AG04449 (cell line): Measurements from ENCODE around the gene SEPTIN10.
"Not testable (repeated sequence)": the region's sequence is repeated elsewhere in the genome, so short reads cannot be mapped to it uniquely, and the experiment has no call there.

Experiments used
- CTCF ChIA-PET: fragments of 350-600 bp; formaldehyde crosslinking; extraction: SDS; loops from one replicate; lab custom pipeline; 2021; ENCODE audit warnings: antibody characterized with exemption; lab: Yijun Ruan, JAX
- POLR2A ChIA-PET: fragments of 400-600, 350-600 bp; formaldehyde crosslinking; extraction: SDS; loops from one replicate; lab custom pipeline; 2020; ENCODE audit warnings: antibody characterized with exemption, inconsistent platforms; lab: Yijun Ruan, JAX
- DNase-seq: peaks from one replicate; pipeline ENCODE4 v3.0.0-alpha.2; 2010; ENCODE audit warnings: low read depth, low spot score
- H3K4me3 ChIP-seq: 2 replicates; pipeline ENCODE4 v1.5.1; 2011; ENCODE audit warnings: low read depth, mild to moderate bottlenecking, control low read depth, low read length
- TF ChIP-seq, protein P1 (sequence below): IDR thresholded peaks from one replicate; pipeline ENCODE4 v1.5.1; 2011; ENCODE audit warnings: mild to moderate bottlenecking, moderate library complexity, low read length, control low read depth, inconsistent platforms; ENCODE audit not compliant: insufficient read depth; ENCODE audit errors: missing control alignments

SEPTIN10 gene

DNA sequence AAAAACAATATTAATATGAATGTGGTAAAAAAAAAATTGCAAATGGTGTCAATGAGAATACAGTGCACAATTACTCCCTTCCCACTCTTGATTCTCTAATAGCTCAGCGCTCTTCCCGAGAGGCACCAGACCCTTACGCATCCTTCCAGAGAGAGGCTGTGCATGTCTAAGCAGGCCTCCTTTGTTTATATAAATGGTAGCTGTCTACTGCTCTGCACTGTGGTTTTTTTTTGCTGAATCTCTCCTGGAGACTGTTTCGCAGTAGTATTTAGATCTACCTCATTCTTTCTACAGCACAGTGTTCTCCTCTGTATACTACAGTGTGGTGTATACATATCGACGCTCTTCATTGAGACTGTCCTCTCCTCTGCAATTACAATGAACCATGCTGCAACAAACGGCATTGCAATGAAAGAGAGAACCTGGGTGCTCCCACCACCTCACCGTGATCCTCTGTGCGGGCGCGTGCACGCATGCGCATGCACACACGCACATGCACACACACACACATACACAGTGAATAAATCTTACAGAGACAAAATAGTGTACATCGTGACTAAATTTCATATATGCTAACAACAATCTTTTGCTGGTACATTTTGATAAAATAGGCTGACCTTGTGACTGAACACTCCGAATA is 19.4 kb downstream of the SEPTIN10 start:
- ChIA-PET POLR2A (no interaction called here), CTCF (interaction anchor here (1.3 kb wide), 1 partner anchor 8 kb away, joined by 3 read pairs; no protein-coding TSS in a partner anchor)
- no peak for DNase-seq
- TF ChIP-seq, protein P1, sequence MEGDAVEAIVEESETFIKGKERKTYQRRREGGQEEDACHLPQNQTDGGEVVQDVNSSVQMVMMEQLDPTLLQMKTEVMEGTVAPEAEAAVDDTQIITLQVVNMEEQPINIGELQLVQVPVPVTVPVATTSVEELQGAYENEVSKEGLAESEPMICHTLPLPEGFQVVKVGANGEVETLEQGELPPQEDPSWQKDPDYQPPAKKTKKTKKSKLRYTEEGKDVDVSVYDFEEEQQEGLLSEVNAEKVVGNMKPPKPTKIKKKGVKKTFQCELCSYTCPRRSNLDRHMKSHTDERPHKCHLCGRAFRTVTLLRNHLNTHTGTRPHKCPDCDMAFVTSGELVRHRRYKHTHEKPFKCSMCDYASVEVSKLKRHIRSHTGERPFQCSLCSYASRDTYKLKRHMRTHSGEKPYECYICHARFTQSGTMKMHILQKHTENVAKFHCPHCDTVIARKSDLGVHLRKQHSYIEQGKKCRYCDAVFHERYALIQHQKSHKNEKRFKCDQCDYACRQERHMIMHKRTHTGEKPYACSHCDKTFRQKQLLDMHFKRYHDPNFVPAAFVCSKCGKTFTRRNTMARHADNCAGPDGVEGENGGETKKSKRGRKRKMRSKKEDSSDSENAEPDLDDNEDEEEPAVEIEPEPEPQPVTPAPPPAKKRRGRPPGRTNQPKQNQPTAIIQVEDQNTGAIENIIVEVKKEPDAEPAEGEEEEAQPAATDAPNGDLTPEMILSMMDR, result no peak
- no peak overlapping the region for H3K4me3 ChIP-seq

DNA sequence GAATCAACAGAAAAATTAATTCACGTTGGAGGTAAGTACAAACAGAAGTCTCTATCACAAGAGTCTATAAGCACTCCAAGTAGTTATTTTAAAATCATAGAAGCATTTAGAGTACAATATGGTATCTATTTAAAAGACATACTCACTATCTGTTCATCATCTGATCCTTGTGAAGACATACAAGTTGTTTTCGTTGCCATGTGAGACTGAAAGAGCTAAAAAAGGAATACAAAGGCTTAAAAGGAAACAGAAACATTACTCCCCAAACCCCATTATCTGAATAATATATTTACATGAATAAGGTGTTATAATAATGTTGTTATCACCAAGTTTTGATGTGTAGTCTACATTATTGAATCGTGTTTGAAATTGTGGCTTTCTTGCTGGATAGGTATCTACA is 20.9 kb downstream of the SEPTIN10 start:
- ChIA-PET CTCF (interaction anchor here (0.7 kb wide), 1 partner anchor 34 kb away, joined by 3 read pairs; no protein-coding TSS in a partner anchor), POLR2A (no interaction called here)

DNA sequence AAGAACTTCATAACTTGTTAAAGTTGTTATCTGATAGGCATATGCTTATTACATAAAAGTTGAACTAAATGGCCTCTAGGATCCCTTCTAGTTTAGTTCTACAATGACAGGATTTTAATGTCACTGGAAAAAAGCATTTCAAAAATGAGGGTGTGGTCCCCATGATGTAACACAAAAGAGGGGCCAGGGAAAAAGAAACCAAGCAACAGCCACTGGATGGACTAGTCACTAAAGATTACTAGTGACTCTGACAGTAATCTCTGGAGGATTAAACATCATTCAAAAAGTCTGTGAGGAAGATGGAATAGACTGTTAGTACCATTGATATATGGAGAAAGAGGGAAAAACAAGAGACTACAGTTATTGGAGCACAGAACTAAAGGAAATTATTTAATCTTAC is 22.6 kb downstream of the SEPTIN10 start:
- ChIA-PET POLR2A (no interaction called here), CTCF (no interaction called here)
- DNase-seq, result no peak
- TF ChIP-seq, protein P1, result no peak
- H3K4me3 ChIP-seq, result no peak overlapping the region

More for the DNA sequence above, 20.9 kb downstream of the SEPTIN10 start:
- TF ChIP-seq, protein P1, result no peak
- DNase-seq, result no peak
- H3K4me3 ChIP-seq, result no peak overlapping the region

DNA sequence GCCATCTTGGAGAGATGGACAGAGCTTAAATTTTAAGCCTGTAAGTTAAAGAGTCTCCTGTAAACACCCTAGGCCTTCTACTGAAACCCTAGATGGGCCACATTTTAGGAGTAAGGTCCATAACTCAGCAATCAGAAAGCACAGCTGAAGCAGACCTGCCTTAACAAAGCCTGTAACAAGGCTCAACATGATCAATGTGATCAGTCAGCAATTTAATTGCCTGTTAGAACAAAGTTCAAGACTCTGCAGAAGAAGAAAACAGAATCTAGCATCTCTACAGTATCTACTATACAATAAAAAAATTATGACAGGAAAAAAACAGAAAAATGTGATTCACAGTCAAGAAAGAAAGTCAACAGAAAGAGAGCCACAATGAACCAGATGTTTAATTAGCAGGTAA is 27.1 kb downstream of the SEPTIN10 start:
- DNase-seq, result no peak
- ChIA-PET CTCF (interaction anchor here (1.2 kb wide), 1 partner anchor 9 kb away, joined by 3 read pairs; no protein-coding TSS in a partner anchor), POLR2A (interaction anchor here (1.0 kb wide), 1 partner anchor 27 kb away, joined by 3 read pairs; the partner anchor contains the start of genes SEPTIN10 and SOWAHC)
- H3K4me3 ChIP-seq, result no peak overlapping the region
- TF ChIP-seq, protein P1, result no peak

DNA sequence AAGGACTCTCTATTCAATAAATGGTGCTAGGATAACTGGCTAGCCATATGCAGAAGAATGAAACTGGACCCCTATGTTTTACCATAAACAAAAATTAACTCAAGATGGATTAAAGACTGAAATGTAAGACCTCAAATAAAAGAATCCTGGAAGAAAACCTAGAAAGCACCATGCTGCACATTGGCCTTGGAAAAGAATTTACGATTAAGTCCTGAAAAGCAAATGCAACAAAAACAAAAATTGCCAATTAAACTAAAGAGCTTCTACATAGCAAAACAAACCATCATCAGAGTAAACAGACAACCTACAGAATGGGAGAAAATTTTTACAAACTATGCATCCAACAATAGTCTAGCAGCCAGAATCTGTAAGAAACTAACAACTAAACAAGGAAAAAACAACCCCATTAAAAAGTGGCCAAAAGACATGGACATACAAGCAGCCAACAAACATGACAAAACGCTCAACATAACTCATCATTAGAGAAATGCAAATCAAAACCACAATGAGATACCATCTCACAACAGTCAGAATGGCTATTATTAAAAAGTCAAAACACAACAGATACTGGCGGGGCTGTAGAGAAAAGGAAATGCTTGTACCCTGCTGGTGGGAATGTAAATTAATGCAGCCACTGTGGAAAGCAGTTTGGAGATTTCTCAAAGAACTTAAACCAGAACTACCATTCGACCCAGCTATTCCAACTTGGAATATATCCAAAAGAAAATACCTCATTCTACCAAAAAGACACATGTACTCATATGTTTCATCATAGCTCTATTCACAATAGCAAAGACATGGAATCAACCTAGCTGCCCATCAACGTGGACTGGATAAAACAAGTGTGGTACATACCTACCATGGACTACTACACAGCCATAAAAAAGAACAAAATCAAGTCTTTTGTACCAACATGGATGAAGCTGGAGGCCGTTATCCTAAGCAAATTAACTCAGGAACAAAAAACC is 30.6 kb downstream of the SEPTIN10 start:
- ChIA-PET CTCF (interaction anchor here (3.5 kb wide), 1 partner anchor 37 kb away, joined by 14 read pairs; no protein-coding TSS in a partner anchor), POLR2A (no interaction called here)
- DNase-seq, result no peak
- no peak overlapping the region for H3K4me3 ChIP-seq
- TF ChIP-seq, protein P1, result no peak

DNA sequence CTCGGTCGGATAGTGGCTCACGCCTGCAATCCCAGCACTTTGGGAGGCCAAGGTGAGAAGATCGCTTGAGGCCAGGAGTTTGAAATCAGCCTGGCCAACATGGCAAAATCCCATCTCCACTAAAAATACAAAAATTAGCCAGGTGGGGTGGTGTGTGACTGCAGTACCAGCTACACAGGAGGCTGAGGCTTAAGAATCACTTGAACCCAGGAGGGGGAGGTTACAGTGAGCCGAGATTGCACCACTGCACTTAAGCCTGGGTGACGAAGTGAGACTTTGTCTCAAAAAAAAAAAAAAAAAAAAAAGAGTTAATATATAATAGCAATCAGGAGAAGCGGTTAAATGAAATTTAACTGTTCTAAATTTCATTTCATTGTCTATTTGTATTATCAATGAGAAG is 36.1 kb downstream of the SEPTIN10 start:
- DNase-seq, POLR2A ChIA-PET, CTCF ChIA-PET, H3K4me3 ChIP-seq: not testable (repeated sequence)
